Subcutaneous adipose tissue (tissue), 4 donors: ENCODE measurements around the gene RAB40B. TPM values are rescaled to one million over a fixed set of nuclear protein-coding genes. Genes with fewer than 3 reads are reported as not detected.

Experiments
- CTCF ChIP-seq: fragments of 450-650 bp; IDR thresholded peaks from one replicate; pipeline ENCODE4 v1.5.1; 2016; ENCODE audit warnings: low read depth, mild to moderate bottlenecking, control low read depth, antibody characterized with exemption, moderate library complexity
- total RNA-seq, 4 donors: library from RNA; depleted of rRNA; stranded (reverse); fragments of >200 nt; gene quantifications; one replicate each; pipeline ENCODE4 v1.1.0, GENCODE V29; 2016

Gene RAB40B
- total RNA-seq, 4 donors from 2014 or later, result 6.5 to 26.0 (median 8.5) TPM

GRCh38 chr17:82709024-82709675 lies 10.7 kb upstream of the RAB40B start:
- TF ChIP-seq CTCF, result no peak

DNA sequence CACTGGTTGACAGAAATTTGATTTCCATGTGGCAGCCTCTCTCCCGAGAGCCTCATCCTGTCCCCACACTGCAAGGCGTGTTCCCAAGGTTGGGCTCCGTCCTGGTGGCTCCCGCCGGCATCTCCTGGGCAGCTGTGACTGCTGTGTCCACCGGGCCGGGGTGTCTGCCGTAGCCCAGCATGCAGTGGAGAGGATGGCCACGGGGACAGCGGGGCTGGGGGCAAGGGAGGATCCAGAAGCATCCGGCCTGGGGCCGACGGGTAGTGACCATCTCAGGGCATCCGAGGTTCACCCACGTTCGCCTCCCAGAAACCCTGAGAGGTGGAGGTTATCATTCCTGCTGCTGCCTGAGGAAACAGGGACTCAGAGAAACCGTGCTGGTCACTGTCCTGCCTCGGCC lies 7.3 kb upstream of the RAB40B start:
- TF ChIP-seq CTCF, result no peak

- no peak for TF ChIP-seq CTCF
These were observed 6.4 kb upstream of the RAB40B start for GRCh38 chr17:82704886-82705285.

DNA sequence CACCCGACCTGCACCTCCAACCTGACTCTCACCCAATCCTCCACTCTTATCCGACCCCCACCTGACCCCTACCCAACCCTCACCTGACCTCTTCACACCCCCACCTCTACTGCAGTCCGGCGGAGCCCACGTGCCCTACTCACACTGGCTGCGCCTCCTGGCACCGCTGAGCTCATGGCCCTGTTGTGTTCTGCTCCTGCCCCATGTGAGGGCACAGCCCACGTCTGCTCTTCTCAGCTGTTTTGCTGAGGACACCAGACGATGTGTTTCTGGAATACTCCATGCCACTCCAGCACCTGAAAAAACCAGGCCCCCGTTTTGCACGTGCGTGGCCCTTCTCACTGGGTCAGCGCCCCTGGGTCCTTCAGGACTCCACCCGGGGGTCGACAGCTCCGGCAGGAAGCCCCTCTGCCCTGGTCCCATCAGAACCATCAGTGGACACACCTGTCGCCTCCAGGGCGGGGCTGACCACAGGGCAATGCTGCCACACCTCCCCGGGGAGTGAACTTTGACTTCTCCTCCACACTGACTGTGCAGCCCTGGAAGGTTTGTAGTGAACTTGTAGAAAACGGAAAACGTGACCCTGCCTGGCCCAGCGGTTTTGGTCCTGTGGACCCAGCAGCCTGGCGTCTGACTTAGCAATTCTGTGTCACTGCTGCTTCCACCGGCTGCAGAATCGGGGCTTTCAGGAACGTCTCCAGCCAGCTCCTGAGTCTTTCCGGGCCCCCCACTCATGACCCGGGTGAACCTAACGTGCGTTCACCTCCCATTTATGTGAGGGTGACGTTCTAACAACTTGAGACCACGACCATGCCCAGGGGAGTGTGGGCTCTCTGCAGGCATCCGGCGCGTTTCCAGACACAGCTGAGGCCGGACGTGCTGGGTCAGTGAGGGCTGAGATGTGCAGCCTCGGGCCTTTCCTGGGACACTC lies 5.7 kb upstream of the RAB40B start:
- TF ChIP-seq CTCF, result no peak

GRCh38 chr17:82703036-82703745 lies 4.7 kb upstream of the RAB40B start:
- TF ChIP-seq CTCF, result no peak

DNA sequence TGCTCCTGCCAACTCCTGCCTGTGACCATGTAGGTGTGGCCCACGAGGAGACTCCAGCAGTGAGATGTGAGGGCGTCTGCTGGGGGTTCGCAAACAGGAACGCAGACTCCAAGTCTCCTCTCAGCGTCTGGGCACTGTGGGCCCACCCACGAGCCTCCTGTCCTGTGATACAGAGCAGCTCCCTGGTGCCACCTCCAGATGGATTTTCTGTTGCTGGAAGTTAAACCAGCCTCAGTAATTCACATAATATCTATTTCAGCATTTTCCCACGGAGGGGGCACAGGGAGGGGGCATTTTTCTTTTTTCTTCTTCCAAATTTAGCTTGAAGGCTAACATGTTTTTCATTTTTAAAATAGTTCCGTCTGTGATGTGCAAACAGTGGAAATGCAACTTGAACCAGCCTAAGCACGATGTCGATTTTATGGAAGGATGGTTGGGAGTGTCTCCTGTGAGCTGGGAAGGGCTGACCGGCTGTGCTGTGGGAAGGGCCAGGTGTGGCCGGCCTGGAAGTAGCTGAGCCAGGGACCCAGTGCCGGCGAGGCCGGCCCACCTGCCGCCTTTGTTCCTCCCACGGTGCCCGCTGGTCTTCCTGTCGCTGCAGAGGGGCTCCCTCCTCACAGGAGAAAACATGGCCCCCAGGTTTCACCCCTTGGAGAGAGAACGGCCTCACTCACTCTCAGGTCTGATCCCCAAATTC lies 3.9 kb upstream of the RAB40B start:
- no peak for TF ChIP-seq CTCF

DNA sequence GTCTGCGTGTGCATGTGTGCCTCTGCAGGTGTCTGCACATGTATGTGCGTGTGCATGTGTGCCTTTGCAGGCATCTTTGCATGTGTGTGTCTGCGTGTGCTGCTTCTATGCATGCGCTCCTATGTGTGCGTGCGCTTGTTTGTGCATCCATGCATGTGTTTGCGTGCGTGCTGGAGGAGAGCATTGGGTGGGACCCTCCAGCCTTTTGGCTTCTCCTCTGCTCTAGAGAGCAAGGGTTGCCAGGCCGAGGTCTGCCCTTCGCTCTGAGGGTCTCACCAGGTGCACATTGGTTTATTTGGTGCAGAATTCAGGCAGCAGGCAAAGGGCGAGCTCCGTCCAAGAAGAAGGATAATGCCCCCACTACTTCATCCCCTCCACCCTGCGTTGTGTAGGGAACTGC lies 1.1 kb upstream of the RAB40B start:
- TF ChIP-seq CTCF, result no peak
